HG03432 (cell line): ENCODE data around the gene ZBTB25.

Experiments
- ATAC-seq: cut with Tn5 transposase; IDR thresholded peaks from one replicate; pipeline ENCODE4 v1.9.1; 2021; ENCODE audit warnings: mild to moderate bottlenecking, moderate library complexity; ENCODE audit not compliant: unreplicated experiment

ZBTB25 gene

GRCh38 chr14:64444984-64445845, 58.4 kb downstream of the ZBTB25 start:
- peak; percentile 98 for ATAC-seq

GRCh38 chr14:64444140-64444539, 59.5 kb downstream of the ZBTB25 start:
- ATAC-seq: no peak

GRCh38 chr14:64442300-64442988, 61.2 kb downstream of the ZBTB25 start:
- no peak for ATAC-seq

- no peak for ATAC-seq
Measured at GRCh38 chr14:64440494-64440893, 63.1 kb downstream of the ZBTB25 start.

GRCh38 chr14:64439141-64439540, 64.5 kb downstream of the ZBTB25 start:
- no peak for ATAC-seq

- ATAC-seq: no peak
Measured at GRCh38 chr14:64438181-64438841, 65.3 kb downstream of the ZBTB25 start.

- ATAC-seq: no peak
Measured at GRCh38 chr14:64434528-64434927, 69.1 kb downstream of the ZBTB25 start.

- no peak for ATAC-seq
Measured at GRCh38 chr14:64423987-64424386, 79.7 kb downstream of the ZBTB25 start.

- no peak for ATAC-seq
Measured at GRCh38 chr14:64422756-64423155, 80.9 kb downstream of the ZBTB25 start.

DNA sequence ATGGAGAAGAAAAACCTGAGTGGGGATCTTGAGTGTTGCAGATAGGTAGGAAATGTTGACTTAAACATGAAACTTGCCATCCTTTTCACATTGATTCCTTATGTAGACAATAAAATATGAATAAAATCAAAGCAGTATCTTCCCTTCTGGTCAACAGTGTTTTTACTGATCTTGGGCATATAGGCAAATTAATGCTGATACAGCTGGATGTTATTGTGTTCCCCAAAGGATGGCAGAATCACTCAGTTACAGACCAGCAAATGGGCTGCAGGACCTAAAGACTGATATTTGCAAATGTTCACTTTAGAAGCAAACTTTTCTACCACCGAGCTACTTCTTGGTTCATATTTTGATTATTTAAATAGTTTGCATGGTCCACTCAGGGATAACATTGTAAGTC, 81.6 kb downstream of the ZBTB25 start:
- no peak for ATAC-seq

DNA sequence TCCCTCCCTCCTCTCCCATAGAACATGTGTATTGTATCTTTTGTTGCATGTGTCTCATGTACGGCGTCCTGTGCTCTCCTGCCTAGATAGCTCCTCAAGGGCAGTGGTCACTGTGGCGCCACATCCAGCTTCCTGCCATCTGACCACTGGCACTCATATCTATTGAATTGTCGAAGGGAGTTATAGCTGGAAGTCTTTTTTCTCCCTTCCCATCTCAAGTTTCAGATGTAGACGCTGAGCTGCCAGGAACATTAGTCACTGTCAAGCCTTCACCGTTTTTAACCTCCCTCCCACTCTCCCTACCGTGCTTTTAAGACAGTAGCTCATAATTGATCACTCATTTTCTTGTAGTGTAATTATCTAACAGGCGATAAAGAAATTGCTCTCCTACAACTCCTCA, 82.5 kb downstream of the ZBTB25 start:
- ATAC-seq: no peak

- ATAC-seq: no peak
Measured at GRCh38 chr14:64419003-64419402, 84.6 kb downstream of the ZBTB25 start.

DNA sequence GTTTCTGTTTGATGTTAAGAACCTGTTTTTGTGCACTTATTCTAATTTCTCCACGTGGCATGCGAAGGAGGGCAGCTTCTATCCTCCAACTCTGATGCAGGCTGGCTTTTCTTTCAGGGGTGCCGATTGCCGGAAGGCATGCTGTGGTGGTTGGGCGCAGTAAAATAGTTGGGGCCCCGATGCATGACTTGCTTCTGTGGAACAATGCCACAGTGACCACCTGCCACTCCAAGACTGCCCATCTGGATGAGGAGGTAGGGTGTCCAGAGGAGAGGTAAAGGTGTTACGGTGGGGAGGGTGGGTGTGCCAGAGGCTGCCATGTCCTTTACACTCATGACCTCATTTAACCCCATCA, 85.9 kb downstream of the ZBTB25 start:
- no peak for ATAC-seq

- ATAC-seq: no peak
Measured at GRCh38 chr14:64417055-64417770, 86.4 kb downstream of the ZBTB25 start.

DNA sequence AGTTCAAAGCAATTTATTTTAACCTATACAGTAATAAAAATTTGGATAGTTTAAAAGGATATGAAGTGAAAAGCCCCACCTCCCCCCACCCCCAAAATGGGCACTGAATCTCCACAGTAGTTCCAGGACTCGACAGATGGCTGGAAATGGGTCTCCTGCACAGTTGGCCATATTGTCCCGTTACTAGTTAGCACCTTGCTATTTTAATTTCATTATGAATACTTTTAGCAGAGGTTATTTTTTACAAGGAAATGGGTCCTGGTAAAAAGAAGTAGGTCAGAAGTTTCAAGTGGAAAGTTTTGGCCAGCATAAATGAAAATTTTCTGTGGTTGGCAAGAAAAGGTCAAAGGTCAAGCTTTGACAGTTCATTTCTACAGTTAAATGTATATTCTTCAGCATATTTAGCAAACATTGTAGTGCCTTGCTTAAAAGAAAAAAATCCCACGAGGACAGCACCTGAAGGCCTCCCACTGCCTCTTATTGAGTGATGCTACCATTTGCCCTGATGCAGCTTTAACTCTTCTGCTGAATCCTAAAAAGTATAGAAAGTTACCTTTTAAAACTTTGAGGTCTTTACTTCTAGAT, 87.2 kb downstream of the ZBTB25 start:
- no peak for ATAC-seq

- ATAC-seq: no peak
Measured at GRCh38 chr14:64412237-64412636, 91.4 kb downstream of the ZBTB25 start.

DNA sequence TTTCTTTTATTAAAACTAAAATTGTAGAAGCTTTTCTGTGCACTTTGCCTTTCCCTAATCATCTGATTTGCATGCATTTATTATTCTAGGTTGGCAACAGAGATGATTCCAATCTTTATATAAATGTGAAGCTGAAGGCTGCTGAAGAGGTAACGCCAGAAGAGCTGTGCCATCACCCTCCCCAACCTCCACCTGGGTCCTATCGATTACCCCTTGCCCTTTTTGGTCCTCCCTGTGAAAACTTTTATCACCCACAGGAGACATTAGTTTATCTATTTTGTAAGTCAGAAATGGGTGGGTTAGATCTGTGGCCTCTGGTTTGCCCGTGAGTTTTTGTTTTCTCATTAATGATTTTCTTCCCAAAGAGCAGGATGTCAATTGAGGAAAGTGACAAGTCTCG, 92.6 kb downstream of the ZBTB25 start:
- ATAC-seq: no peak

DNA sequence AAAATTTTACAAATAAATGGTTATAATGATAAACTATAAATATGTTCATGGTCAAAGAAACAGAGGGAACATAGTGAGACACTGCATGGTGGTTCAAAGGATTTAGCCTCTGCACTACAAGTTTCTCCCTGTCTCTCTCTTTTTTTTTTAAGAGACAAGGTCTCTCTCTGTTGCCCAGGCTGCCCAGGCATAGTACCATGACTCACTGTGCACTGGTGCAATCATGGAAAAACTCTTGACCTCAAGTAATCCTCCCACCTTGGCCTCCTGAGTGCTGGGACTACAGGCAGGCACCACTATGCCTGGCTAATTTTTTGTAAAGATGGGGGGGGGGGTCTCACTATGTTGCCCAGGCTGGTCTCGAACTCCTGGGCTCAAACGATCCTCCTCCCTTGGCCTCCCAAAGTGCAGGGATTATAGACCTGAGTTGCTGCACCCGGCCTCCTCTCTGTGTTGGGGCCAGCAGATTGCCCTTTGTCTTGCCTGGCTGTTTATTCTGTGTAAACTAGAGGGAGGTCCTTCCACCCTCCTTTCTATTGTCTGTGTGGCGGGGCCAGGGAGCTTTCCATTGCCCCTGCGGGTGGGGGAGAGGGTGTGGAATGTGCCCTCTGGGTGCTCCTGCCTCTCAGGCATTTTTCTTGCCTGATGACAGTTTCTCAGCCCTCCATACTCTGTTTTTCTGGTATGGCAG, 93.4 kb downstream of the ZBTB25 start:
- no peak for ATAC-seq

- ATAC-seq: peak; percentile 63
Measured at GRCh38 chr14:64409126-64409920, 94.3 kb downstream of the ZBTB25 start.
